Measurements from ENCODE around the gene ALOX5AP. TPM values are rescaled to one million over a fixed set of nuclear protein-coding genes. Genes with fewer than 3 reads are reported as not detected.

ALOX5AP gene
- total and polyA plus RNA-seq, 10 of the 15 experiments (the other 5 are each of a cell fraction or from before 2014, with no cell fraction given): 45.9 to 426 (median 109) TPM

DNA sequence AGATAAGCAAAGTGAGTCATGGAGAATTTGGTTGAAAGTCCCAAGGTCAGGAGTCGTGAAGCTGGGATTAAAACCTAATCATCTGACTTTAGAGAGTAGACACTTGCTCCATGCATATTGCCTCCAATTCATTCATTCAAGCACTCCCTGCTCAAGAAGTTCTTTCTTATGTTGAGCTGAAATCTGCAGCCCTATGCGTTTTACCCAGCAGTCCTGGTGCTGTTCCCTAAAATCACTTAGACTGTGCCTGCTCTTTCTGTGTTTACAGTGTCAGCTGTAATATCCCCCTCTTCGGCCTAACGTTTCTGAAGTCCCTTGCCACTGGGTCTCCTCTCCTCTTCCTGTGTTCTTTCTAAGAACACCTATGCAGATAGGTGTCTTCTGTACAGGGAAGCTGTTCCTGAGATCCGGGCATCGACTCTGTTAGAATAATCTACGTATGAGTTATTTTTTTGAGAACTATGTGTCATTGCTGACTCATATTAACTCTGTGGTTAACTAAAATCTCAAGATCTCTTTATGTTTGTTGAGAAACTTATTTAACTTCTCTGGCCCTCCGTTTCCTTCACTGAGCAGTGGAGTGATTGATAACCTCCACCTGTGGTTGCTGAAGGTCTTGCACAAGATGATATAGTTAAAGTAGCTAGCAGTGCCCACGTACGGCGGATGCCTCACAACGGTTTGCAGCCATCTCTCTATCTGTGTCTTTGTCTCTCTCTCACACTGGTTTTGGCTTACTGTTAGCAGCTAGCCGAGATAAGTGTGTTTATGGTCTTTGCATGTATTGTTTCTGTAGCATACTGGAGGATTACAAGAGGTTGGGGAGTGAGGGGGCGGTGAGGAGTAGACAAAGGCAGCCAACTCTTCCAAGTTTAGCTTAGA, 4.7 kb downstream of the ALOX5AP start (continued):
- TF ChIP-seq MYC (IDR thresholded peaks at IDR 0.05; ENCODE audit: insufficient read depth, insufficient read length, insufficient replicate concordance, low read length, severe bottlenecking) (no peak), MTA2 (IDR thresholded peaks at IDR 0.05; ENCODE audit: low read depth) (peak; percentile 60), BACH1 (IDR thresholded peaks at IDR 0.05; ENCODE audit: borderline replicate concordance) (no peak), NR2C2 (IDR thresholded peaks at IDR 0.05; ENCODE audit: borderline replicate concordance, control insufficient read depth, insufficient read length, low read depth) (no peak), TARDBP (IDR thresholded peaks at IDR 0.05; ENCODE audit: borderline replicate concordance) (no peak), CEBPB (IDR thresholded peaks at IDR 0.05; ENCODE audit: borderline replicate concordance in 1 of 2, low read depth in 2 of 2, low read length in 2 of 2) (no peak; a peak in 1 of 4 replicates), CHD2 (IDR thresholded peaks at IDR 0.05; ENCODE audit: borderline replicate concordance, low read depth, low read length) (no peak), CREB1 (IDR thresholded peaks at IDR 0.05; ENCODE audit: low read depth) (peak; percentile 56), SREBF2 (IDR thresholded peaks at IDR 0.05; ENCODE audit: low read length) (no peak), RB1 (IDR thresholded peaks at IDR 0.05; ENCODE audit: borderline replicate concordance) (no peak)

DNA sequence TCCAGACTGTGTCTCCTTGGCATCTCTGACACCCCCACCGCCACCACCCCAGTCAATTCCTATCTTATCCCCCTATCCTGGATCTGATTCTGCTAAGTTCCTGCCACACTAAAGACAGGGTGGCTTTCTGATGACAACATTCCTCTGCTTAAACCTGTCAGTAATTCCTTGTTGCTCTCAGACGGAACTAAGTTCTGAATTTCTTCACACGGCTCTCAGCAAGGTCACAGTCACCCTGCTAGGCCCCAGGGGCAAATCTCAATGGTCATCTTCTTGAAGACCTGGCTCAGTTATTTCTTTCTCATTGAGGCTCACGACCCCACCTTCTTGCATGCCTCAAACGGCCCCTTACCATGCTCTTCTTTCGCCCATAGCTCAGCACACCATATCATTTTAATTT, 7.6 kb downstream of the ALOX5AP start:
- Histone ChIP-seq H3K27me3 (replicated peaks in 1 of 2; ENCODE audit: control insufficient read depth in 2 of 2, insufficient read depth in 2 of 2, low read length in 1 of 2) (no peaks in the 10 kb centered on the region), H3K36me3 (ENCODE audit: control insufficient read depth in 2 of 2, insufficient read depth in 2 of 2, low read length in 1 of 2) (peaks cover 0 to 2% of the 10 kb centered on the region in 2 experiments; a peak in 1 of 4 replicates), H3K4me3 (no peak overlapping the region), H3K27ac (ENCODE audit: control insufficient read depth, insufficient read depth) (no peak overlapping the region), H3K4me2 (ENCODE audit: control insufficient read depth, insufficient read depth) (no peak overlapping the region), H4K20me1 (ENCODE audit: control insufficient read depth, insufficient read depth) (no peaks in the 10 kb centered on the region), H2AFZ (ENCODE audit: control insufficient read depth, low read depth, low read length) (no peak overlapping the region), H3K9ac (ENCODE audit: control insufficient read depth, insufficient read depth, low read length) (no peak overlapping the region), H3K9me3 (replicated peaks; ENCODE audit: control insufficient read depth, insufficient read depth, low read length) (no peaks in the 10 kb centered on the region), H3K79me2 (ENCODE audit: control insufficient read depth, insufficient read depth, low read length) (no peaks in the 10 kb centered on the region), H3K4me1 (ENCODE audit: control insufficient read depth, insufficient read depth, low read length) (peaks cover 39% of the 10 kb centered on the region)
- RAD21 ChIA-PET (ENCODE audit: unreplicated experiment): interaction anchor here (1.6 kb wide), 1 partner anchor 9 kb away, joined by 3 read pairs; no protein-coding TSS in a partner anchor
- ATAC-seq (no peak), FAIRE-seq (no peak), DNase-seq (ENCODE audit: low read depth, low spot score) (no peak)
- 83% methylated on average over 6 of the region's 6 CpGs for WGBS (ENCODE audit: insufficient coverage, insufficient replicate concordance, low lambda C conversion rate, missing lambda C conversion rate)
- in situ Hi-C loops (cut with MboI) (no loop called here), intact Hi-C loops (cut with micrococcal nuclease; ENCODE audit: unreplicated experiment) (loop anchor here (5.0 kb wide), 1 partner anchor 281 kb away; no protein-coding TSS in a partner anchor)
- no TSS peak for BruUV-seq (replicated peaks)
- CTCF ChIA-PET: interaction anchor here (1.0 kb wide), 1 partner anchor 12 kb away, joined by 3 read pairs; no protein-coding TSS in a partner anchor
- SMC1A ChIA-PET (ENCODE audit: uncharacterized antibody, unreplicated experiment): interaction anchor here (0.7 to 1.7 kb wide), 3 partner anchors 23 to 55 kb away, joined by 3 to 8 read pairs (median 3); no protein-coding TSS in a partner anchor
- POLR2A ChIA-PET: no interaction called here
- TF ChIP-seq NBN (IDR thresholded peaks at IDR 0.05) (no peak), TCF12 (IDR thresholded peaks at IDR 0.05; ENCODE audit: low read depth, low read length) (no peak), PML (IDR thresholded peaks at IDR 0.05; ENCODE audit: low read length) (no peak)
- TF ChIP-seq, protein P1, sequence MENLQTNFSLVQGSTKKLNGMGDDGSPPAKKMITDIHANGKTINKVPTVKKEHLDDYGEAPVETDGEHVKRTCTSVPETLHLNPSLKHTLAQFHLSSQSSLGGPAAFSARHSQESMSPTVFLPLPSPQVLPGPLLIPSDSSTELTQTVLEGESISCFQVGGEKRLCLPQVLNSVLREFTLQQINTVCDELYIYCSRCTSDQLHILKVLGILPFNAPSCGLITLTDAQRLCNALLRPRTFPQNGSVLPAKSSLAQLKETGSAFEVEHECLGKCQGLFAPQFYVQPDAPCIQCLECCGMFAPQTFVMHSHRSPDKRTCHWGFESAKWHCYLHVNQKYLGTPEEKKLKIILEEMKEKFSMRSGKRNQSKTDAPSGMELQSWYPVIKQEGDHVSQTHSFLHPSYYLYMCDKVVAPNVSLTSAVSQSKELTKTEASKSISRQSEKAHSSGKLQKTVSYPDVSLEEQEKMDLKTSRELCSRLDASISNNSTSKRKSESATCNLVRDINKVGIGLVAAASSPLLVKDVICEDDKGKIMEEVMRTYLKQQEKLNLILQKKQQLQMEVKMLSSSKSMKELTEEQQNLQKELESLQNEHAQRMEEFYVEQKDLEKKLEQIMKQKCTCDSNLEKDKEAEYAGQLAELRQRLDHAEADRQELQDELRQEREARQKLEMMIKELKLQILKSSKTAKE (IDR thresholded peaks at IDR 0.05; ENCODE audit: low read depth, poor library complexity, severe bottlenecking): no peak
- TF ChIP-seq, protein P2, sequence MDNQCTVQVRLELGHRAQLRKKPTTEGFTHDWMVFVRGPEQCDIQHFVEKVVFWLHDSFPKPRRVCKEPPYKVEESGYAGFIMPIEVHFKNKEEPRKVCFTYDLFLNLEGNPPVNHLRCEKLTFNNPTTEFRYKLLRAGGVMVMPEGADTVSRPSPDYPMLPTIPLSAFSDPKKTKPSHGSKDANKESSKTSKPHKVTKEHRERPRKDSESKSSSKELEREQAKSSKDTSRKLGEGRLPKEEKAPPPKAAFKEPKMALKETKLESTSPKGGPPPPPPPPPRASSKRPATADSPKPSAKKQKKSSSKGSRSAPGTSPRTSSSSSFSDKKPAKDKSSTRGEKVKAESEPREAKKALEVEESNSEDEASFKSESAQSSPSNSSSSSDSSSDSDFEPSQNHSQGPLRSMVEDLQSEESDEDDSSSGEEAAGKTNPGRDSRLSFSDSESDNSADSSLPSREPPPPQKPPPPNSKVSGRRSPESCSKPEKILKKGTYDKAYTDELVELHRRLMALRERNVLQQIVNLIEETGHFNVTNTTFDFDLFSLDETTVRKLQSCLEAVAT (IDR thresholded peaks at IDR 0.05): no peak
- TF ChIP-seq, protein P3, sequence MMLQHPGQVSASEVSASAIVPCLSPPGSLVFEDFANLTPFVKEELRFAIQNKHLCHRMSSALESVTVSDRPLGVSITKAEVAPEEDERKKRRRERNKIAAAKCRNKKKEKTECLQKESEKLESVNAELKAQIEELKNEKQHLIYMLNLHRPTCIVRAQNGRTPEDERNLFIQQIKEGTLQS (IDR thresholded peaks at IDR 0.05; ENCODE audit: borderline replicate concordance, extremely low read depth, low read depth, low read length): no peak

Data from GM12878 (cell line).